OCI-LY3 (cell line): ENCODE measurements around the gene OTUD4.

ENCODE experiments used
- H2AFZ ChIP-seq: fragments of 200-600, 300-600 bp; shearing (Covaris generic); 2 replicates; pipeline ENCODE4 v1.6.0; 2014; ENCODE audit warnings: antibody characterized with exemption, low read depth, low read length
- H3K27ac ChIP-seq: fragments of 200-600, 300-600 bp; sonication (generic); 2 replicates; pipeline ENCODE4 v1.5.1; 2014; ENCODE audit warnings: mild to moderate bottlenecking, low read length, moderate library complexity, mixed read lengths
- H3K27me3 ChIP-seq: fragments of 200-600, 300-600 bp; sonication (generic); 2 replicates; pipeline ENCODE4 v1.6.1; 2014; ENCODE audit warnings: low read depth, low read length, mixed read lengths
- H3K36me3 ChIP-seq: fragments of 200-600, 300-600 bp; sonication (generic); replicated peaks from 2 replicates; pipeline ENCODE3; 2014; ENCODE audit warnings: low read depth, low read length, mixed read lengths
- H3K4me1 ChIP-seq: fragments of 300-600, 200-600 bp; sonication (generic); 2 replicates; pipeline ENCODE4 v1.6.1; 2014; ENCODE audit warnings: low read length, mixed read lengths
- H3K4me2 ChIP-seq: fragments of 200-600, 300-600 bp; sonication (generic); 2 replicates; pipeline ENCODE4 v1.6.1; 2014; ENCODE audit warnings: low read length, mixed read lengths
- H3K4me3 ChIP-seq: fragments of 300-600, 200-600 bp; sonication (generic); 2 replicates; pipeline ENCODE4 v1.5.1; 2014; ENCODE audit warnings: antibody characterized with exemption, mild to moderate bottlenecking, low read length, moderate library complexity
- H3K79me2 ChIP-seq: fragments of 300-600, 200-600 bp; shearing (Covaris generic); 2 replicates; pipeline ENCODE4 v1.6.1; 2014; ENCODE audit warnings: mild to moderate bottlenecking, low read length, mixed read lengths
- H3K9ac ChIP-seq: fragments of 300-600, 200-600 bp; shearing (Covaris generic); 2 replicates; pipeline ENCODE4 v1.6.0; 2014; ENCODE audit warnings: mild to moderate bottlenecking, low read length, moderate library complexity
- H3K9me3 ChIP-seq: fragments of 200-600, 300-600 bp; shearing (Covaris generic); 2 replicates; pipeline ENCODE4 v1.6.1; 2014; ENCODE audit warnings: low read length, mixed read lengths; ENCODE audit not compliant: insufficient read depth
- H4K20me1 ChIP-seq: fragments of 200-600, 300-600 bp; sonication (generic); 2 replicates; pipeline ENCODE4 v1.6.1; 2016; ENCODE audit warnings: low read length, mixed read lengths; ENCODE audit not compliant: insufficient read depth
- EZH2phosphoT487 ChIP-seq: fragments of 200-600 bp; shearing (Covaris generic); IDR thresholded peaks from 2 replicates; pipeline ENCODE4 v1.6.1; 2018; ENCODE audit warnings: antibody characterized with exemption, mixed run types, low read depth
- TF ChIP-seq, protein P1 (sequence below): fragments of 200-600, 300-600 bp; sonication (generic); IDR thresholded peaks from 2 replicates; pipeline ENCODE4 v1.5.1; 2014; ENCODE audit warnings: antibody characterized with exemption, low read length, low read depth

OTUD4 gene

DNA sequence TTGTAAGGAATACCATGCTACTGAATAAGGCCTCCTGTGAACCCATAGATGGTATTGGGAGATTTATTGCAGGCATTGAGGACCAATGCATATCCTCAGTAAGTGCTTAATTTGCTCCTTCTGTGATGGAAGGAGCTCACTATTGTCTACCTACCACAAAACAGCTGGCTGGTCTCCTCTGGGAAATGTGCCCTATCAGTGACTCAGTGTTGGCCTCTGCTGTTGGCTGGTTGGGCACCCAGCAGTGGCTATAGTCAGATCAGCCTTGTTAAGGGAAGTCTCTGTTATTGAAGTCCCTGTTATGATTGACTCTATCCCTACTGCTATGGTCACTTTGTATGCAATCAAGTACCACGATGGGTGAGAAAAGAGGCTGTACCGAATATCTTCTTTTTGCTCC, 27.5 kb upstream of the OTUD4 start:
- H3K9me3 ChIP-seq = no peaks in the 10 kb centered on the region
- H3K27me3 ChIP-seq = 0 out of 2 replicates have a peak, but pooled peaks cover 7% of the 10 kb centered on the region
- H3K27ac ChIP-seq = no peak overlapping the region
- H3K9ac ChIP-seq = no peak overlapping the region
- no peak overlapping the region for H2AFZ ChIP-seq
- no peaks in the 10 kb centered on the region for H3K36me3 ChIP-seq
- no peaks in the 10 kb centered on the region for H3K79me2 ChIP-seq
- no peak for TF ChIP-seq EZH2phosphoT487
- TF ChIP-seq, protein P1, sequence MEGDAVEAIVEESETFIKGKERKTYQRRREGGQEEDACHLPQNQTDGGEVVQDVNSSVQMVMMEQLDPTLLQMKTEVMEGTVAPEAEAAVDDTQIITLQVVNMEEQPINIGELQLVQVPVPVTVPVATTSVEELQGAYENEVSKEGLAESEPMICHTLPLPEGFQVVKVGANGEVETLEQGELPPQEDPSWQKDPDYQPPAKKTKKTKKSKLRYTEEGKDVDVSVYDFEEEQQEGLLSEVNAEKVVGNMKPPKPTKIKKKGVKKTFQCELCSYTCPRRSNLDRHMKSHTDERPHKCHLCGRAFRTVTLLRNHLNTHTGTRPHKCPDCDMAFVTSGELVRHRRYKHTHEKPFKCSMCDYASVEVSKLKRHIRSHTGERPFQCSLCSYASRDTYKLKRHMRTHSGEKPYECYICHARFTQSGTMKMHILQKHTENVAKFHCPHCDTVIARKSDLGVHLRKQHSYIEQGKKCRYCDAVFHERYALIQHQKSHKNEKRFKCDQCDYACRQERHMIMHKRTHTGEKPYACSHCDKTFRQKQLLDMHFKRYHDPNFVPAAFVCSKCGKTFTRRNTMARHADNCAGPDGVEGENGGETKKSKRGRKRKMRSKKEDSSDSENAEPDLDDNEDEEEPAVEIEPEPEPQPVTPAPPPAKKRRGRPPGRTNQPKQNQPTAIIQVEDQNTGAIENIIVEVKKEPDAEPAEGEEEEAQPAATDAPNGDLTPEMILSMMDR = no peak
- H3K4me1 ChIP-seq = no peaks in the 10 kb centered on the region
- H3K4me3 ChIP-seq = no peak overlapping the region
- no peaks in the 10 kb centered on the region for H4K20me1 ChIP-seq
- H3K4me2 ChIP-seq = no peak overlapping the region

DNA sequence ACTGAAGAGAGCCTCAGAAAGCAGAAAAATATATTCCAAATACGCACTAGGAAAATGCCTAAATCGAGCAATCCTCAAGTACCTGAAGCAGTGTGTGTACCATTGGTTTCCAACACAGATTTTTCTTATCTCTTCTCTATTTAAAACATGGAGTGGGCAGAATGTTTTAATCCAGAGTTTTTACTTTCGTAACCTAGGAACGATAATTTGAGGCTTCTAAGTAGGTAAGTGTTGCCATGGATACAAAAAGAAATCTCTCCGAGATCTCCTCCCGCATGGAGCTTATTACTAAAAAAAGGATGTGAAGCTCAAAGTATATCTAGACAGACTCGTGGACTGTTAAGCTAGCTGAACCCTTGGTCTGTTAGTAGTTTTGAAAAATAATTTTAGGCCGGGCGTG, 23.0 kb upstream of the OTUD4 start:
- no peak overlapping the region for H3K9ac ChIP-seq
- no peaks in the 10 kb centered on the region for H3K4me1 ChIP-seq
- H3K9me3 ChIP-seq = no peaks in the 10 kb centered on the region
- no peak overlapping the region for H3K4me3 ChIP-seq
- H3K36me3 ChIP-seq = no peaks in the 10 kb centered on the region
- peaks cover 18% of the 10 kb centered on the region for H3K27me3 ChIP-seq
- TF ChIP-seq EZH2phosphoT487 = no peak
- TF ChIP-seq, protein P1 = no peak
- H3K4me2 ChIP-seq = no peak overlapping the region
- H3K79me2 ChIP-seq = no peaks in the 10 kb centered on the region
- H4K20me1 ChIP-seq = no peaks in the 10 kb centered on the region
- no peak overlapping the region for H3K27ac ChIP-seq
- H2AFZ ChIP-seq = no peak overlapping the region

DNA sequence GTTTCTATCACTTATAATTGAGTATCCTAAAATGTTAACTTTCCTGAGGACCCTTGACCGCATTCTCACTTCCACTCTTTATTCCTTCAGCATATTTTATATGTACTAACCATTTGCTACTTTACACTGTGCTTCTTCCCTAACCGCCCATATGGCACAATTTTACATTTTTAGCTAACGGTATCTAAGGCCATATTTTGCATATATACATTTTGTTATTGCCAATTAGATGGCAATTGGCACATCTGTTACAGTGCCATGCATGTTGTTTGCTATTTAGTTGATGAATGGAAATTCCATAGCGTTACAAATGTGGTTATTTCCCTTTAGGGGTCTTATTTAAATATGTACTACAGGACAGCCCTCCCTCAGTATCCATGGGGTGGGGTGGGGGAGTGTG, 20.0 kb upstream of the OTUD4 start:
- H3K4me3 ChIP-seq = no peak overlapping the region
- H3K27ac ChIP-seq = no peak overlapping the region
- H3K9ac ChIP-seq = no peak overlapping the region
- no peaks in the 10 kb centered on the region for H3K79me2 ChIP-seq
- H4K20me1 ChIP-seq = no peaks in the 10 kb centered on the region
- H3K4me1 ChIP-seq = peaks cover 3% of the 10 kb centered on the region
- peaks cover 42% of the 10 kb centered on the region for H3K27me3 ChIP-seq
- no peak overlapping the region for H2AFZ ChIP-seq
- H3K9me3 ChIP-seq = no peaks in the 10 kb centered on the region
- no peak overlapping the region for H3K4me2 ChIP-seq
- TF ChIP-seq, protein P1 = no peak
- no peak for TF ChIP-seq EZH2phosphoT487
- no peaks in the 10 kb centered on the region for H3K36me3 ChIP-seq

DNA sequence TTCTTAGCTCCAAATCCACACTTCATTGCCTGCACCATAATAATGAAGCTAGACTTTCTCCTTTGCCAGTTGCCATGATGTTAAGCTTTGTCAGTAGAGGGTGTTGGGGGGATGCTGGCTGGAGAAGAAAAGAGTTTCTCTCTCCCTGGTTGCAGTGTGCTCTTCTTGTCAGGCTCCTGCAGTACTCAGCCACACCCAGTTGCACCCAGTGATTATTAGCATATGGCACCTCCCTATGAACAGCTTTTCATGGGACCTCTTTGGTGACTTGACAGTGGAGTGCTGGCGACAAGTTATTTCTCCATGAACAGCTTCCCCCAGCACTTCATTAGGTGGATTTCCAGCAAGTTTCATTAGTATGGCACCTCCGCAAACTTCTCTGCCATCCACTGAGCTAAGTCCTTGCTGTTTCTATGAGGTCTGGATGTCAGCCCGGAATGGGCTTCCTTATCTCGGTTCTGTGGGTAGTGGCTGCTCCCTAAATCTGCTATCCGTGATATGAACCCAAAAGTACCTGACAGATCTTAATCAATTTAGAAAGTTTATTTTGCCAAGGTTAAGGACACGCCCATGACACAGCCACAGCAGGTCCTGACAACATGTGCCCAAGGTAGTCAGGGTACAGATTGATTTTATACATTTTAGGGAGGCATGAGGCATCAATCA, 18.8 kb upstream of the OTUD4 start:
- Histone ChIP-seq H3K9ac (no peak overlapping the region), H3K4me2 (no peak overlapping the region)

More for the DNA sequence above, 18.8 kb upstream of the OTUD4 start:
- TF ChIP-seq, protein P1 = no peak
- TF ChIP-seq EZH2phosphoT487 = no peak
- Histone ChIP-seq H4K20me1 (no peaks in the 10 kb centered on the region), H3K79me2 (no peaks in the 10 kb centered on the region), H2AFZ (no peak overlapping the region), H3K27ac (no peak overlapping the region), H3K27me3 (peaks cover 44% of the 10 kb centered on the region), H3K4me3 (no peak overlapping the region), H3K9me3 (no peaks in the 10 kb centered on the region), H3K36me3 (no peaks in the 10 kb centered on the region), H3K4me1 (peaks cover 8% of the 10 kb centered on the region)
